HEK293 (cell line): ENCODE measurements around the gene GNMT.

ENCODE experiments used
- ATF2 ChIP-seq: fragments of 450-650 bp; formaldehyde crosslinking; IDR thresholded peaks from 2 replicates; pipeline ENCODE4 v1.5.1; 2016; ENCODE audit warnings: missing biosample characterization, missing genetic modification characterization, low read depth
- EGR2 ChIP-seq: fragments of 450-650 bp; formaldehyde crosslinking; IDR thresholded peaks from 2 replicates; pipeline ENCODE4 v1.5.1; 2016; ENCODE audit warnings: low read depth, missing biosample characterization, missing genetic modification characterization
- KLF16 ChIP-seq: fragments of 450-650 bp; formaldehyde crosslinking; IDR thresholded peaks from 2 replicates; pipeline ENCODE4 v1.5.1; 2017; ENCODE audit warnings: missing biosample characterization, missing genetic modification characterization
- KLF17 ChIP-seq: fragments of 450-650 bp; formaldehyde crosslinking; IDR thresholded peaks from 2 replicates; pipeline ENCODE4 v1.5.1; 2016; ENCODE audit warnings: missing biosample characterization, missing genetic modification characterization
- MEIS1 ChIP-seq: sonication (generic); formaldehyde crosslinking; IDR thresholded peaks from 2 replicates; pipeline ENCODE4 v1.8.1; 2022; ENCODE audit warnings: missing genetic modification reagents, mild to moderate bottlenecking, borderline replicate concordance
- PATZ1 ChIP-seq: fragments of 450-650 bp; formaldehyde crosslinking; IDR thresholded peaks from 2 replicates; pipeline ENCODE4 v1.5.1; 2016; ENCODE audit warnings: missing biosample characterization, missing genetic modification characterization
- PBX3 ChIP-seq: sonication (generic); formaldehyde crosslinking; IDR thresholded peaks from 2 replicates; pipeline ENCODE4 v1.8.1; 2022; ENCODE audit warnings: mild to moderate bottlenecking, moderate library complexity, missing genetic modification reagents
- REST ChIP-seq: fragments of 450-650 bp; formaldehyde crosslinking; IDR thresholded peaks from 2 replicates; pipeline ENCODE4 v1.5.1; 2016; ENCODE audit warnings: missing biosample characterization, missing genetic modification characterization
- SP2 ChIP-seq: fragments of 450-650 bp; formaldehyde crosslinking; IDR thresholded peaks from 2 replicates; pipeline ENCODE4 v1.5.1; 2016; ENCODE audit warnings: missing biosample characterization, missing genetic modification characterization
- SP3 ChIP-seq: fragments of 450-650 bp; formaldehyde crosslinking; IDR thresholded peaks from 2 replicates; pipeline ENCODE4 v1.5.1; 2016; ENCODE audit warnings: missing biosample characterization, missing genetic modification characterization
- YY1 ChIP-seq: fragments of 450-650 bp; formaldehyde crosslinking; IDR thresholded peaks from 2 replicates; pipeline ENCODE4 v1.5.1; 2018; ENCODE audit warnings: missing biosample characterization, missing genetic modification characterization
- YY2 ChIP-seq: fragments of 450-650 bp; formaldehyde crosslinking; IDR thresholded peaks from 2 replicates; pipeline ENCODE4 v1.5.1; 2016; ENCODE audit warnings: missing biosample characterization, missing genetic modification characterization
- ZBTB20 ChIP-seq: fragments of 450-650 bp; formaldehyde crosslinking; IDR thresholded peaks from 2 replicates; pipeline ENCODE4 v1.5.1; 2016; ENCODE audit warnings: missing biosample characterization, missing genetic modification characterization
- ZBTB26 ChIP-seq: fragments of 450-650 bp; formaldehyde crosslinking; optimal IDR thresholded peaks from 2 replicates; pipeline ENCODE3; 2016; ENCODE audit warnings: missing biosample characterization, mild to moderate bottlenecking, missing genetic modification characterization
- ZBTB7A ChIP-seq: fragments of 450-650 bp; formaldehyde crosslinking; IDR thresholded peaks from 2 replicates; pipeline ENCODE4 v1.5.1; 2016; ENCODE audit warnings: low read depth, missing biosample characterization, missing genetic modification characterization
- ZBTB8A ChIP-seq: fragments of 450-650 bp; formaldehyde crosslinking; IDR thresholded peaks from 2 replicates; pipeline ENCODE4 v1.5.1; 2016; ENCODE audit warnings: missing biosample characterization, missing genetic modification characterization
- ZFHX2 ChIP-seq: fragments of 450-650 bp; formaldehyde crosslinking; conservative IDR thresholded peaks from 2 replicates; pipeline ENCODE4 v1.5.1; 2016; ENCODE audit warnings: missing biosample characterization, missing genetic modification characterization
- ZFP41 ChIP-seq: fragments of 450-650 bp; formaldehyde crosslinking; IDR thresholded peaks from 2 replicates; pipeline ENCODE4 v1.5.1; 2016; ENCODE audit warnings: missing biosample characterization, missing genetic modification characterization, borderline replicate concordance
- ZNF121 ChIP-seq: fragments of 450-650 bp; formaldehyde crosslinking; IDR thresholded peaks from 2 replicates; pipeline ENCODE4 v1.5.1; 2016; ENCODE audit warnings: missing biosample characterization, missing genetic modification characterization
- ZNF157 ChIP-seq: fragments of 450-650 bp; formaldehyde crosslinking; IDR thresholded peaks from 2 replicates; pipeline ENCODE4 v1.5.1; 2016; ENCODE audit warnings: missing biosample characterization, missing genetic modification characterization
- ZNF324 ChIP-seq: fragments of 450-650 bp; formaldehyde crosslinking; IDR thresholded peaks from 2 replicates; pipeline ENCODE4 v1.5.1; 2016; ENCODE audit warnings: missing biosample characterization, missing genetic modification characterization
- ZNF335 ChIP-seq: fragments of 450-650 bp; formaldehyde crosslinking; conservative IDR thresholded peaks from 2 replicates; pipeline ENCODE4 v1.5.1; 2016; ENCODE audit warnings: missing biosample characterization, missing genetic modification characterization
- ZNF501 ChIP-seq: fragments of 450-650 bp; formaldehyde crosslinking; IDR thresholded peaks from 2 replicates; pipeline ENCODE4 v1.5.1; 2016; ENCODE audit warnings: missing biosample characterization, missing genetic modification characterization
- ZNF560 ChIP-seq: fragments of 450-650 bp; formaldehyde crosslinking; IDR thresholded peaks from 2 replicates; pipeline ENCODE4 v1.5.1; 2017; ENCODE audit warnings: missing biosample characterization, missing genetic modification characterization, borderline replicate concordance
- ZNF600 ChIP-seq: fragments of 450-650 bp; formaldehyde crosslinking; IDR thresholded peaks from 2 replicates; pipeline ENCODE4 v1.5.1; 2016; ENCODE audit warnings: missing biosample characterization, missing genetic modification characterization
- ZNF692 ChIP-seq: fragments of 450-650 bp; formaldehyde crosslinking; IDR thresholded peaks from 2 replicates; pipeline ENCODE4 v1.5.1; 2016; ENCODE audit warnings: missing biosample characterization, missing genetic modification characterization
- ZXDB ChIP-seq: fragments of 450-650 bp; formaldehyde crosslinking; IDR thresholded peaks from 2 replicates; pipeline ENCODE4 v1.5.1; 2016; ENCODE audit warnings: missing biosample characterization, missing genetic modification characterization

Gene GNMT

GRCh38 chr6:42984001-42984923, 23.7 kb downstream of the GNMT start, which contains the start of gene PPP2R5D (continued):
- 0 out of 2 replicates have a peak, but pooled peaks have one; percentile 33 for TF ChIP-seq ZBTB7A
- TF ChIP-seq ZNF600 (tag by site-specific recombination), result peak; percentile 64
- peak; percentile 74 for TF ChIP-seq SP3 (tag by site-specific recombination)
- peak; percentile 82 for TF ChIP-seq ZFHX2 (tag by site-specific recombination)
- peak; percentile 74 for TF ChIP-seq PATZ1 (tag by site-specific recombination)
- no peak for TF ChIP-seq MEIS1 (CRISPR knock-in tag)
- peak; percentile 22; the same call in 1 of the 2 replicates for TF ChIP-seq ZBTB8A (tag by site-specific recombination)
- TF ChIP-seq KLF17 (tag by site-specific recombination), result peak; percentile 17; the same call in 1 of the 2 replicates
- no peak for TF ChIP-seq ZFP41 (tag by site-specific recombination)
- TF ChIP-seq ZNF335, result peak; percentile 70
- 0 out of 2 replicates have a peak, but pooled peaks have one; percentile 19 for TF ChIP-seq ZNF501 (tag by site-specific recombination)
- TF ChIP-seq ZXDB, result peak; percentile 60
- TF ChIP-seq KLF16 (tag by site-specific recombination), result 0 out of 2 replicates have a peak, but pooled peaks have one; percentile 32
- 0 out of 2 replicates have a peak, but pooled peaks have one; percentile 16 for TF ChIP-seq ZNF692 (tag by site-specific recombination)
- no peak for TF ChIP-seq ZNF324 (tag by site-specific recombination)
- TF ChIP-seq PBX3 (CRISPR knock-in tag), result peak; percentile 14; the same call in 1 of the 2 replicates
- no peak for TF ChIP-seq ZNF121 (tag by site-specific recombination)
- TF ChIP-seq ZNF157, result no peak
- TF ChIP-seq YY1, result 0 out of 2 replicates have a peak, but pooled peaks have one; percentile 15
- TF ChIP-seq REST (tag by site-specific recombination), result no peak
- TF ChIP-seq EGR2 (tag by site-specific recombination), result peak; percentile 53; the same call in 1 of the 2 replicates
- peak; percentile 50 for TF ChIP-seq ZBTB26
- peak; percentile 48; the same call in 1 of the 2 replicates for TF ChIP-seq ZBTB20 (tag by site-specific recombination)
- no peak for TF ChIP-seq ATF2 (tag by site-specific recombination)
- no peak for TF ChIP-seq ZNF560 (tag by site-specific recombination)
- TF ChIP-seq SP2 (tag by site-specific recombination), result peak; percentile 98
- TF ChIP-seq YY2 (tag by site-specific recombination), result no peak
